GM21367 (cell line): Measurements from ENCODE around the gene SH3BP5.
A peak's percentile ranks its signal among the peaks of the same experiment; 100 is the strongest.

ENCODE experiments used
- ATAC-seq: cut with Tn5 transposase; IDR thresholded peaks from one replicate; pipeline ENCODE4 v1.9.1; 2021; ENCODE audit not compliant: unreplicated experiment

Gene SH3BP5

DNA sequence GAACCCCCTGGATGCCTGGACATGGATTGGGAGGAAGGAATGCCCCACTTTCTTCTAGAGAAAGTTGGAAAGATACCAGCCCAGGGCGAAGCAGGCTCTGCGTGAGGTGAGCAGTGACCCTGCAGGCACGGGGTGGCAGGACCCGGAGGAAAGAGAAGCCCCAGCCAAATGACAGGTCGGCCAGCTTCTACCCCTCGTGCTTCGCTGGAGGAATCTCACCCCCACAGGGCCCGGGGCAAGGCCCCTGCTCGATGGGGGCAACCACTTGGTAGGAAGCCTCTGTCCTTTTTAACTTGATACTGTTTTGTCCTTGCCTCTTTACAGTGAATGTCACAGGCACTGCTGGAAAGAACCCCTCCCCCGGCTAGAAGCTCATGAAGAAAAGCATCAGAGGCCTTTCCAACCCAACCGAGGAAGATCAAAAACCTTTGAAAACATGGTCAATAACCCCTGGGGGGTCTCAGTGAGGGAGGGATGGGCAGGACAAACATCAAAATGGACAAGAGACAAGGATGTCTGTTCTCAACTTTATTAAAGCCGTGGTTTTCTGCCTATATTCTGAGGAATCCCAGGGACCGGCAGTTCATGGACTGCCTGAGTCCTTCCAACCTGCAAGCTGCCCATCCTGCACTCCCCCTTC is 54.4 kb downstream of the SH3BP5 start:
- no peak for ATAC-seq

DNA sequence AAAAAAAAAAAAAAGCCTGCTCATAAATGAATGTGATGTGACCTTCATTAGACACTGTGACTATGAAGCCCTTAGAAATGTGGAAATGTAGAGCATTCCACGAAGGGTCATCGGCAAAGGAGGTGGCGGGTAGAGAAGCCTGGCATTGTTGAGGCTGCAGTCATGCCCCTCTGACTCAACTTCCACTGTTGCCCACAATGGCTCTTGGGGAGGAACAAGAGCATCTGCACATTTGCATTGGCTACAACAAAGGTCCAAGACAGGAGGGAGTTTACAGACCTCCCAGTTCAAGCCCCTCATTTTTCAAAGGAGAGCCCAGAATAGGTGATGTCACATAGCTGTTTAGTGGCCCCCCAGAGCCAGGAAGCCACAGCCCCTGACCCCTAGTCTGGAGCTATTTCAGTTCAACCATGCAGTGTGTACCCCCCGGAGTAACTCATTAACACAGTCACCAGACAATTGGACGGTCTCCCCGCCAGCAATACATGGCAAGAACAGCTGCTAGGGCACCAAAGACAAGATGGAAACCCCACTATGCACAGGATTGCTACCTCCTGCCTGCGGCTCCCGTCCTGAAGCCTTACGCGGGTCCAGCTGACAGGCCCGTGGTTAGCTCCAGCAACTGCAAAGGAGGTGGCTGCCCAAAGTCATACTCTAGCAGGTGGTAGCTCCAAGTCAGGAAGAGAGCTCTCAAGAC is 56.2 kb downstream of the SH3BP5 start:
- no peak for ATAC-seq

DNA sequence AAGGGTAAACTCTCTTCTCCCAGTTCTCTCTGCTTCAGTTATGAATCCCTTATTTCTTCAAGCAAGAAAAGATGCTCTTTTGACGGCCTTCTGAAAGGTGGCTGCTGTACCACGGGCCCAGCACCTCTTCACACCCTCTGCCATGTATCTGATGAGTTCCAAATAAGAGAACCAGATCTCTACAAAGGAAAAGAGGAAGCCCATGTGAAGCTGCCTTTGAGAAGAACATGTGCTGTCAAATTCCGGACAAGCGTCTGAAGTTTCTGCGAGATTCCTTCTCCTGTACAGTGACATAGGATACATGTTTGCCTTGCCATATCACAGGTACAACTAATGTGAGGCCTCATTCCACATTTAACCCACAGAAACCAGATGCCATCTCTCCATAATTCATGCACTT is 59.2 kb downstream of the SH3BP5 start:
- no peak for ATAC-seq

DNA sequence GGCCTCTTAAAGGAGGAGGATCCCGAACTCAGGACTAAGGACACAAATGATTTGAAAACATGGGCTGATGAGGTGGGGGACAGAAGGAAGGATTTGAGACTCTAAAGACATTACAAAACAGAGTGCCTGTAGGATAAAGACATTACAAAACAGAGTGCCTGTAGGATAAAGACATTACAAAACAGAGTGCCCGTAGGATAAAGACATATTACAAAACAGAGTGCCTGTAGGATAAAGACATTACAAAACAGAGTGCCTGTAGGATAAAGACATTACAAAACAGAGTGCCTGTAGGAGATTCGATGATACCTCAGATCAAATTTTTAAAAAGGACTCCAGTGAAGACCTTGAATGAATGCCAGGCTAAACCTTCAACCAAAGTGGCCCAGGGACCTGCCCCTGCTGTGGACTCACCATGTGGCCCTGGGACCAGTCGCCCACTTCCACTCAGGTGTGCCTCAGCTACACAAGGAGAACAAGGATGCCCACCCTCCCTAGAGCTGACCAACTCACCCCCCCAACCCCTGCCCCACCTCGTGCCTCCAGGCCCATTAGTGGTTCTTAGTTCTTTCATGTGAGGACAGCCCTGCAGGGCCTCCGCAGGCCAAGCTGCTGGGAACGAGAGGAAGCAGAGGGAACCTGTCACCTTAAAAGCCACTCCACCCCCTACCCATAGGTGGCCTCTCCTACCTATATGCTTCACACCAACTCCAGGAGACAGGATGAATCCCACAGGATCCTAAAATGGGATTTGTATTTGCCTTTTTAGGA is 59.8 kb downstream of the SH3BP5 start:
- no peak for ATAC-seq

DNA sequence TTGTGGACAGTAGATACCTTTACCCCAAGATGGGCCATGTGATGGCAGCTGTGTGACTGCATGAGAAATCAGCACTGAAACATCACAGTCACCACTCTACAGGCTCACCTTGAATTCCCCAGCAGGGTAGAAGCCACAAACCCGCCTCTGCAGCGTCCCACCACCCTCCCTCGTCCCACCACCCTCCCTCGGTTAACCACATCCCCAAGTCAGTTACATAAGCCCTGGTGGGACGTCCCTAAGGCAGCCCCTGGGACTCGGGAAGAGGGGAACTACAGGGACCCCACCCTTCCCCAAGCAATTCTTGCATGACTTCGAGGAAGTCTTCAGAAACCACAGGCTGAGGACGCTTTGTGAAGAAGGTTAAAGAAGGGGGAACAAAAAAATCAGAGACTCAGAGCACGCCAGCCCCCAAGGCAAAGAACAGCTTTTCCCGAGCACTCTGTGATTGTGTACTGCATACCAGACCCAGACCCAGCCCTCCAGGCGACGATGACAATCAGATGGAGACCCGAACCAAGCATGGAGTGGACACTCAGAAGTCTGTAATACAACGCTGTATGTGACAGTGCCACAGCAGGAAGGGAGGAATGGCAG is 60.5 kb downstream of the SH3BP5 start:
- peak; percentile 72 for ATAC-seq

DNA sequence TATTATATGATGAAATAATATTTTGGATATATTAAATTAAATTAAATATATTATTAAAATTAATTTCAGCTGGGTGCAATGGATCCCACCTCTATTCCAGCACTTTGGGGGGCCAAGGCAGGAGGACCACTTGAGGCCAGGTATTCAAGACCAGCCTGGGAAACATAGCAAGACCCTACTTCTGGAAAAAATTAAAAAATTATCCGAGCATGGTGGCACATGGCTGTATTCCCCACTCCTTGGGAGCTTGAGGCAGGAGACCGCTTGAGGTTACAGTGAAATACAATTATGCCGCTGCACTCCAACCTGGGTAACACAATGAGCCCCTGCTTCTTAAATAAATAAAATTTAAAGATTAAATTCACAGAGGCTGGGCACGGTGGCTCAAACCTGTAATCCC is 61.4 kb downstream of the SH3BP5 start:
- no peak for ATAC-seq

DNA sequence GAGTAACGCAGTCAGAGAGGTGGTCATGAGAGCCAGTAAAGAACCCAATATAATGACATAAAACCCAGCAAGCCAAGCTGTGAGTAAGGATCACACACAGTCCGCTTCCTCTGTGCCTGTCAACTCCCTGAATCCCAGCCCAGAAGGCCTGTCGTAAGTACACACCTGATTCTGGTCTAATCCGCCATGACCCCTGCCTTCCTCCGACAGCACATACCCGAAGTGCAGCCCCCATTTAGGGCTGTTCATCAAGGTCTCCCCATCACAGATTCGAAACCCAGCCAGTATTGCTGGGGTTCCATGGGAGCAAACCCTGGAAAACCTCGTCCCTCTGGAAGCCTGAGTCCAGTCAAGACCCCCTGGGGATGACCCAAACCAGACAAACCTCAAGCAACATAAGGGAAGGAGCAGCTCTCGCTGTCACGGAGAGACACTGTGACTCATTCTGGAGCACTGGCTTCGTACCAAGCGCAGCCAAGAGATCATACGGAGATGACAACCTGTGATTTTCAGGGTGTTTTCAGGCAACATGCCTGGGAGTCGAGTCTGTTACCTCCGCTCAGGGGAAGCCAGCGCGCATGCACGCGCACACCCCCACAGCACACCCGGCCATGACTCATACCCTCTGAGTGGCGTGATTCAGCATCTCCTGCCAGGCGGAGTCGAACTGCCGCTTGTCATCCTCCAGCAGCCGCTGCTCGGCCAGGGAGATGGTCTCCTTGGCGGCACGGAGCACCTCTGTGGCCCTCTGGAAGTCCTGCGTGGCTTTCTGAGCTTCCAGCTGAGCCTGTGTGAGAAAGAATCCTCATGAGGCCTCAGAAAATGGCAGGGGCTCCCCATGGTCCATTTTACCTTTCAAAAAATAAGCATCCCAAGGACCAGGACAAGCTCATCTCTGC is 63.0 kb downstream of the SH3BP5 start:
- peak; percentile 47 for ATAC-seq

DNA sequence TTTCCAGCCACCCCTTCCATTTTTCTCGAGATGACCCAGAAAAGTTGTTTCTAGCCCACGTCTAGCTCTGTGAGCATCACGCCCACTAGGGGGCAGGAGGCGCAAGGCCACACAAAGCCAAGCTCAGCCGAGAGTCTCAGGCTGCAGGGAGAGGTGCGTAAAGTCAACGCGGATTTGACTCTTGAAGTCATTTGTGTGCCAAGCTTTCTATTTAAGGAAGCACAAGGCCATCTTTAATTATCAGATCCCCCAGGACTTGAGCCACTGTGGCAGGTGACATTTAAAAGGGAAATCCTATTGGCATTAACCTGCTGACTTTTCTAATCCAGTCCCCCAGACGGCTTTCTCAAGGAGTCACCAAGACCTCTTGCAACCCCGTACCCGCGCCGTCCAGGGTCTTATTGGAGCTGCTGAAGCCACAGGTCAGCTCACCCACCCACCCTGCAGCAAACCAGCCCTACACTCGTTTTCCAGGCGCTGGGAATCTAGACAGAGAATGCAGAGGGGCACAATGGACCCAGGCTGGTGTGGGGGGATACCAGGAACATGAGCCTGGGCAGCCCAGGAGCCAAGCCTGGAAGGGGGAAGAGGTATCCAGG is 64.3 kb downstream of the SH3BP5 start:
- peak; percentile 42 for ATAC-seq

DNA sequence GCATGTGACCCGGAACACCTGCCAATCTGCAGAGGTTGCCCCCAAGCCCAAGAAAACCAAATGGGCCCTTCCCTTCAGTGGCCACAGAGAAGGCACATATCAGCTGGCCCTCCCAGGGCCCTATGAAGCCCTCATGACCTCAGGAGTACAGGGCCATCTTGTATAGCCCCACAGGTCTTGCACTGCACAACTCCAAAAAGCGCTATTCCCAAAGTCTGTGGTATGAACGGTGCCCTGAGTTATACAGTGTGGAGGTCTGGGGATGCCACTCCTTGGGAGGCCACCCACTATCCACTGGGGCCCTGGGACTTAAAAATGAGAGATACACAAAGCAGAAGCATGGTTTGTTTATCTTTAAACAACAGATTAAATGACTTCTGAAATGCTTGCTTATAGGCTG is 64.9 kb downstream of the SH3BP5 start:
- no peak for ATAC-seq

DNA sequence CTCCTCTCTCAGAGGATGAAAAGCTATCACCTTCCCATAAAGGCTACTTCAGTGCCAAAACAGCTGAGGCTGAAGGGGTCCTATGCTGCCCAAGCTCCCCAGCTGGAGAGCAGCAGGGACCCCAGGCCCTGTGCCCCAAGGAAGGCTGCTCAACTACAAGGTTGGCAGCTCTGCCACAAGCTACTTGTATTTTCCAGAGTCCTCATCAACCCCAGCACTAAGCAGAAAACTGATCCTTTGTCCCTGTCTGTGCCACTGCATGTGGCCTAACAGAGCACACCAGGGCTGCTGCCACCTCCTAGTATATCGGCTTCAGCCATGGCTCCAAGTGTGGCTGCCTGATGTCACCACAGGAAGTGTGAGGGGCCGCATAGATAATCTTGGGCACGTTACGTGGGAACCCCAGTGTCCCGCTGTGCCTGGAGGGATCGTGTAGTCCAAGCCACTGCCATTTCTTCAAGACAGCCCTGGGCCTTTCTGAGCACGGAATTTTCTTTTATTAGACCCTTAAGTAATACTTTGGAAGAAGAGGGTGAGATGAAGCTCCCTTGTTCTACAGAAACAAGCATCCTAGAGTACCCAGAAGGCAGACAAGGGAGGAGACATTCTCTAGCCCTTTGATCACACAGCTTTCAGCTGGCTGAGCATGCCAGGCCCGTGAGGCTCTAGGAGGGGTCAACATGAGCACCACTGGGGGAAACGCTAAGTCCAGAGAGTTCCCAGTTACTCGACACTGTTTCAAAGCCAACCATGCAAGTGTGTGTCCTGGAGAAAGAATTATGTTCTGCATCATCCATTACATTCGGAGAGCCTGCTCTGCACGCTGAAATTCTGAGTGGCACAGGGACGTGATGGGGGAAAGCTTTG is 65.6 kb downstream of the SH3BP5 start:
- ATAC-seq, result no peak

DNA sequence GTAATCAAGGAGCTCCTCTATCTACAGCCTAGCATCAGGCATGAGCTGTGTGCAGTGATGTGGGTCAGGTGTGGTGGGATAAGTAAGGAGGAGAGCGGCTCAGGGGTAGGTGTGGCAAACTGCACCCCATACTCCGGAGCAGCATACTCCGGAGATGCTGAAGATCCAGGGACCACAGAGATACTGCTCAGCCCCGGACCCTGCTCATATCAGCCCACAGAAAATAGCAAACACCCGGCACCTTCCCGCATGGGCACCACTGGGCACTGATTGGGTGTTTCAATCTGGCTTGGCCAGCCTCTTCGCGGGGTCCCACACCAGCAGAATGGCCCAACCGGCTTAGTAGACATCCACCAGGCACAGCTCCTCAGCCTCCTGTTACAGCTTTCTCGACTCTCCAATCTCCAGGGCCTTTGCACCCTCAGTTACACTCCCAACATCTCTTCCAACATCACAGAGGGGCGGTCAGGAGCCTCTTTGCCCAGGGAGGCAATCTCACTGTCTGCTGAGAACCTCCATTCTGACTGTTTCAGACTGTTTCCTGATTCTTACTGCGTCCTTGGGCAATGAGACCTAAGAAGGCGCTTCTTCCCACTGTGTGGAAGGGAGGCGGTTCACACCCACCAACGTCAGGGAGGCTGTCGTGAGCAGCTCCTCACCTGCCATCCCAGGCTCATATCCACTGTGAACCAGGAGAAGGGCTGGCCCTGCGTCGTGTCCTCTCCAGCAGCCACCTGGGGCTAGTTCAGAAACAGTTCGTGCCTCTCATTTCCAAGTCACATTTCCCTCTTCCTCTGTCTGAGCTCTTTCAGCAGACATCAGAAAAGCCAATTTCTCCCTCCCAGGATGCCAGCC is 66.5 kb downstream of the SH3BP5 start:
- ATAC-seq, result no peak

DNA sequence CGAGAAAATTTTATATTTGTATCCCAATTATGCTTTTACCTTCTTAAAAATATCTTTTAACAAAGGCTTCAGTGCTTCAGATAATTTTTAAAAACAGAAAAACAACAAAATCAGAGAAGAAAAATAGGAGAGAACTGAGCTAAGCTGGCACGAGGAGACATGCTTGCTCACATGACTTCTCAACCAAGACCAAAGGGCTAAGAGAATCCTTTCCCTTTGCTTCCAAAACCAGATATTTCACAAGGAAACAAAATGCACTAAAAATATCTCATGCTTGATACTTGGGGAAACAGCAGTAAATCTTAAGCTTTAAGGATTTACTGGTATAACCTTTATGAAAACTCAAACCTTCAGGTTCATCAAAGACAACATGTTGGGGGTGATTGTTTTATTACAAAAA is 67.9 kb downstream of the SH3BP5 start:
- no peak for ATAC-seq

DNA sequence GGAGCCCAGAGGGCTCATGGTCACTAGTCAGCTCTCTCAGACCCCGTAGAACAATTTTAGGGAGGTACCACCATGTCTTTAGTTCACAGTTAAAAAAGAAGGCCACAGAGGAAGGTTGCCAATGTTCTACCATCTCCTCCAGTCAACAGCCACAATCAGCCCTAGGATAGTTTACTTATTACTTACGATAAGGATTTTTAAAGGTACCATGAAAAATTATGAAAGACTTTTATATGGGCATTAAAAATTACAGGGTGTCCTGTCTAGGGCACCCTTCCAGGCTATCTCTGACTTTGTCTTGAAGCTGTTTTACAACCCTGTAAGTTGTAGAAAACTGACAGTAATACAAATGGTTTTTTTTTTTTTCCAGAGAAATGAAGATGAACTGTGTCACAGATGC is 68.5 kb downstream of the SH3BP5 start:
- no peak for ATAC-seq

DNA sequence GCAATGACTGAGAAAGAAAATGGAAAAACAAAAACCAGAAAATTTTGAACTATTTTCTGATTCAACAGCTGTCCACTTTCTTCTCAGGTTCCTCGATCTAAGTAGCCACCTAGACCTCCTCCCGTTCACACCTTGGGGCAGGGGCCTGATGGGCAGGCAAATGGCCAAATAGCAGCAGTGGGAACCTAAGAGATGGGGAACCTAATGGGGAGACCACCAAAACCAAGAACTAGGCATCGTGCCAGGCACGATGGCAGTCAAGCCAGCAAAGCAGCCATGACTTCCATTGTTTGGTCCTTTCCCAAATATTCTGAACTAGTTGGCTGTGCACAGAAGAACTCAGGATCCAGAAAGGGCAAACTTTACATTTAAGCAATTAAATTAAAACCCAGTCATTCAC is 69.3 kb downstream of the SH3BP5 start:
- no peak for ATAC-seq

DNA sequence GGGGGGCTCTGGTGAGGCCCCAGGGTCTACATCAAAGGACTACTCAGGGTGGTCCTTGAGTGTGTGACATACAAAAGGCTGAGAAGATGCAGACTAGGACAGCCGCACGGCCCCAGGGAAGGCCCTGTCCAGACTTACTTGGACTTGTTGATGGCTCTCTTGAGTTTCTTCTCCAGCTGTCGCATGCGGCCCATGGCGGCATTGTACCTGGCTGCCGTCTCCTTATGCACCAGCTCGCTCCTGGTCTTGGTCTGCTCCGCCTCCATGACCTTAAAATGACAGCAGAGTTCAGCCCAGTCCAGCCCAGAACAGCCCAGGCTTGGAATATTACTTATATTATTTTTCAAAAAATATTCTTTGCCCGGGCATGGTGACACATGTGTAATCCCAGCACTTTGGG is 70.4 kb downstream of the SH3BP5 start:
- no peak for ATAC-seq

DNA sequence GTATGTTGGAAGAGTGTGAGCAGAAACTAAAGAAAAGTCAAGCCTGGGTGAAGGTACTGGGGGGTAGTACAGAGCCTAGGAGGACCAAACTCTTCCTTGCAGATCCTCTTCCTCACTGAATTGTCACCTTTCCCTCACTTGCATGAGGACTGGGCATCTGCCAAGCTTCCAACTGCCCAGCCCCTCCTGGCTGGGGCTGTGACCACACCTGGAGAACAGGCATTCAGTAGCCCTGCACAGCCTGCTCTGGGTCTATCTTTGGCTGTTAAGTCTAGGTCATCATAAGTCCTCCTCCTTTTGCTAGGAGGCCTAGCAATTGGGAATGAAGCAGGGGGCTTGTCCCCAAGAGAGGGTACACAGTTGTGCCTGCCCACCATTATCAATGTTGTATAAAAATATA is 71.1 kb downstream of the SH3BP5 start:
- ATAC-seq, result no peak

DNA sequence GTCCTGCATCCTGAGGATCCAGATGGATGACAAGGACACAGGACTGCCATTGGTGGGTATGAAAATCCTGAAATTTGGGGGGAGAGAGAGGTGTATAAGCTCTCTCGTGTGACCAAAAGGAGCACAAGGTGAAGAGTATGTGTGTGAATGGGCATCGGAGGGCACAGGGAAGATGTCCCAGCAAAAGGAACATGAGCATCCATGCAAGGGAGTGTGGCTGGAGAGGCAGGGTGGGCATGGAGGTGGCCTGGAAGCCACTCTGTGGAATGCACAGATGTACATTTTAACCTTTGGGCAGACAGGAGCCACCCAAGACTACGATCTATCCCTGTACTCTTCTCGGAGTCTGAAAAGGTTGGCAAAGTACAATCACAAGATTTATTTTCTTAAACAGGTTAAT is 71.9 kb downstream of the SH3BP5 start:
- ATAC-seq, result no peak

DNA sequence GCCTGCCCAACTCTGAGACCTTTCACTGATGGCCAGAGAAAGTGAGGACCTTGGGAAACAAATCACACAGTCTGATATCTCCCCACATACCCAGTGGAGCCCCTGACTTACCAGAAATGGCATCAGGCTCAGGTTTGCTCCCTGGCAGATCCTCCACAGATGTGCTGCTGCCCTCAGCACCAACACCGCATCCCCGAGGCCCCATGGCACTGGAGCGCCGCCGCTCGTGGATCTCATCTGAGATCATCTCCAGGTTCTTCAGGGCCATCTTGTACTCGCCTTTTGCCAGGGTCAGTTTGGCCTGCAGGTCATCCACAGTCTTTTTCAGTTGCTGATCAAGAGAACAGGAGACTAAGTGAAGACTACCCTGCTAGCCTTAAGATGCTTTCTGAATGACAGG is 73.7 kb downstream of the SH3BP5 start:
- no peak for ATAC-seq
